Duodenal mucosa (tissue), 2 donors: ENCODE measurements around the gene SPRING1.

Experiments used
- H3K27ac ChIP-seq: one replicate; pipeline ENCODE4 v1.7.0; 2013; ENCODE audit warnings: low read depth, low read length
- H3K27me3 ChIP-seq, 2 donors: one replicate each; pipeline ENCODE4 v1.7.0; 2013; ENCODE audit warnings: low read length in 2 of 2, control low read depth in 1 of 2; ENCODE audit not compliant: insufficient read depth in 2 of 2, control insufficient read depth in 1 of 2
- H3K36me3 ChIP-seq, 2 donors: one replicate each; pipeline ENCODE4 v1.7.0; 2013; ENCODE audit warnings: low read length in 2 of 2, control low read depth in 1 of 2; ENCODE audit not compliant: insufficient read depth in 2 of 2, control insufficient read depth in 1 of 2
- H3K4me1 ChIP-seq, 2 donors: one replicate each; pipeline ENCODE4 v1.7.0; 2013; ENCODE audit warnings: low read length in 2 of 2, control low read depth in 1 of 2; ENCODE audit not compliant: insufficient read depth in 2 of 2, control insufficient read depth in 1 of 2
- H3K4me3 ChIP-seq, 2 donors: one replicate each; pipeline ENCODE4 v1.7.0; 2013; ENCODE audit warnings: low read length in 2 of 2, low read depth in 1 of 2
- H3K9ac ChIP-seq, 2 donors: one replicate each; pipeline ENCODE4 v1.7.0; 2013; ENCODE audit warnings: low read length in 2 of 2, low read depth in 1 of 2
- H3K9me3 ChIP-seq, 2 donors: one replicate each; pipeline ENCODE4 v1.7.0; 2013; ENCODE audit warnings: low read length in 2 of 2, control low read depth in 1 of 2; ENCODE audit not compliant: control insufficient read depth in 1 of 2

Gene SPRING1

GRCh38 chr12:116737774-116738657 is at the start of gene SPRING1, which contains the start of gene RNFT2:
SPRING1 (minus strand) TSS chr12:116738069; CDS start chr12:116737900, 169 bp downstream.
RNFT2 (plus strand) TSS chr12:116738315; CDS start chr12:116740498, 2,183 bp downstream.
- H3K27ac ChIP-seq = no peak within 1 kb of the TSS
- H3K27me3 ChIP-seq = no peaks in the 10 kb centered on the region
- peaks cover 14% of the 10 kb centered on the region in 2 donors for H3K4me1 ChIP-seq
- H3K4me3 ChIP-seq = peak within 1 kb of the TSS; percentile 93 to 98
- peak within 1 kb of the TSS; percentile 77 to 91 for H3K9ac ChIP-seq
- peaks cover 9 to 12% of the 10 kb centered on the region in 2 donors for H3K36me3 ChIP-seq
- no peaks in the 10 kb centered on the region for H3K9me3 ChIP-seq

- no peaks in the 10 kb centered on the region for H3K4me1 ChIP-seq
- no peaks in the 10 kb centered on the region for H3K36me3 ChIP-seq
- no peaks in the 10 kb centered on the region for H3K27me3 ChIP-seq
- no peak overlapping the region for H3K4me3 ChIP-seq
- H3K27ac ChIP-seq = no peak overlapping the region
- H3K9ac ChIP-seq = no peak overlapping the region
- H3K9me3 ChIP-seq = no peaks in the 10 kb centered on the region
Measured at GRCh38 chr12:116784238-116784612, 46.4 kb upstream of the SPRING1 start.

GRCh38 chr12:116783525-116784237 is 45.8 kb upstream of the SPRING1 start:
- Histone ChIP-seq H3K36me3 (no peaks in the 10 kb centered on the region), H3K9me3 (no peaks in the 10 kb centered on the region), H3K4me3 (no peak overlapping the region), H3K27me3 (no peaks in the 10 kb centered on the region), H3K27ac (no peak overlapping the region), H3K4me1 (no peaks in the 10 kb centered on the region), H3K9ac (no peak overlapping the region)

GRCh38 chr12:116780942-116781341 is 43.1 kb upstream of the SPRING1 start:
- H3K9ac ChIP-seq = no peak overlapping the region
- H3K27me3 ChIP-seq = no peaks in the 10 kb centered on the region
- no peaks in the 10 kb centered on the region for H3K9me3 ChIP-seq
- H3K4me3 ChIP-seq = no peak overlapping the region
- H3K36me3 ChIP-seq = no peaks in the 10 kb centered on the region
- H3K27ac ChIP-seq = no peak overlapping the region
- H3K4me1 ChIP-seq = no peaks in the 10 kb centered on the region

- no peaks in the 10 kb centered on the region for H3K9me3 ChIP-seq
- no peak overlapping the region for H3K27ac ChIP-seq
- H3K36me3 ChIP-seq = no peaks in the 10 kb centered on the region
- H3K4me1 ChIP-seq = no peaks in the 10 kb centered on the region
- H3K27me3 ChIP-seq = no peaks in the 10 kb centered on the region
- H3K9ac ChIP-seq = no peak overlapping the region
- H3K4me3 ChIP-seq = no peak overlapping the region
Measured at GRCh38 chr12:116779597-116779996, 41.7 kb upstream of the SPRING1 start.

- Histone ChIP-seq H3K36me3 (no peaks in the 10 kb centered on the region), H3K27ac (no peak overlapping the region), H3K9me3 (no peaks in the 10 kb centered on the region), H3K4me1 (no peaks in the 10 kb centered on the region), H3K4me3 (no peak overlapping the region), H3K9ac (no peak overlapping the region), H3K27me3 (no peaks in the 10 kb centered on the region)
Measured at GRCh38 chr12:116777245-116777644, 39.4 kb upstream of the SPRING1 start.

GRCh38 chr12:116774020-116774419 is 36.2 kb upstream of the SPRING1 start:
- Histone ChIP-seq H3K36me3 (no peaks in the 10 kb centered on the region), H3K9ac (no peak overlapping the region), H3K4me3 (no peak overlapping the region), H3K27ac (no peak overlapping the region), H3K9me3 (no peaks in the 10 kb centered on the region), H3K4me1 (no peaks in the 10 kb centered on the region), H3K27me3 (no peaks in the 10 kb centered on the region)

GRCh38 chr12:116773276-116773731 is 35.4 kb upstream of the SPRING1 start:
- H3K27me3 ChIP-seq = no peaks in the 10 kb centered on the region
- no peaks in the 10 kb centered on the region for H3K36me3 ChIP-seq
- H3K4me3 ChIP-seq = no peak overlapping the region
- no peaks in the 10 kb centered on the region for H3K4me1 ChIP-seq
- H3K27ac ChIP-seq = no peak overlapping the region
- no peaks in the 10 kb centered on the region for H3K9me3 ChIP-seq
- H3K9ac ChIP-seq = no peak overlapping the region

GRCh38 chr12:116771651-116772050 is 33.8 kb upstream of the SPRING1 start:
- Histone ChIP-seq H3K4me1 (no peaks in the 10 kb centered on the region), H3K4me3 (no peak overlapping the region), H3K9ac (no peak overlapping the region), H3K27ac (no peak overlapping the region), H3K9me3 (no peaks in the 10 kb centered on the region), H3K36me3 (no peaks in the 10 kb centered on the region), H3K27me3 (no peaks in the 10 kb centered on the region)

GRCh38 chr12:116766746-116767145 is 28.9 kb upstream of the SPRING1 start:
- Histone ChIP-seq H3K4me1 (no peaks in the 10 kb centered on the region), H3K36me3 (no peaks in the 10 kb centered on the region), H3K27me3 (no peaks in the 10 kb centered on the region), H3K4me3 (no peak overlapping the region), H3K9ac (no peak overlapping the region), H3K27ac (no peak overlapping the region), H3K9me3 (no peaks in the 10 kb centered on the region)
